Fibroblast of skin of scalp (primary cell): ENCODE measurements around the gene LDLRAD4.

Source experiments
- DNase-seq: peaks from one replicate; pipeline ENCODE4 v3.0.0-alpha.2; 2013

Gene LDLRAD4

GRCh38 chr18:13521418-13521817, 302.9 kb downstream of the LDLRAD4 start:
- no peak for DNase-seq

GRCh38 chr18:13522256-13522655, 303.7 kb downstream of the LDLRAD4 start:
- DNase-seq: no peak

DNA sequence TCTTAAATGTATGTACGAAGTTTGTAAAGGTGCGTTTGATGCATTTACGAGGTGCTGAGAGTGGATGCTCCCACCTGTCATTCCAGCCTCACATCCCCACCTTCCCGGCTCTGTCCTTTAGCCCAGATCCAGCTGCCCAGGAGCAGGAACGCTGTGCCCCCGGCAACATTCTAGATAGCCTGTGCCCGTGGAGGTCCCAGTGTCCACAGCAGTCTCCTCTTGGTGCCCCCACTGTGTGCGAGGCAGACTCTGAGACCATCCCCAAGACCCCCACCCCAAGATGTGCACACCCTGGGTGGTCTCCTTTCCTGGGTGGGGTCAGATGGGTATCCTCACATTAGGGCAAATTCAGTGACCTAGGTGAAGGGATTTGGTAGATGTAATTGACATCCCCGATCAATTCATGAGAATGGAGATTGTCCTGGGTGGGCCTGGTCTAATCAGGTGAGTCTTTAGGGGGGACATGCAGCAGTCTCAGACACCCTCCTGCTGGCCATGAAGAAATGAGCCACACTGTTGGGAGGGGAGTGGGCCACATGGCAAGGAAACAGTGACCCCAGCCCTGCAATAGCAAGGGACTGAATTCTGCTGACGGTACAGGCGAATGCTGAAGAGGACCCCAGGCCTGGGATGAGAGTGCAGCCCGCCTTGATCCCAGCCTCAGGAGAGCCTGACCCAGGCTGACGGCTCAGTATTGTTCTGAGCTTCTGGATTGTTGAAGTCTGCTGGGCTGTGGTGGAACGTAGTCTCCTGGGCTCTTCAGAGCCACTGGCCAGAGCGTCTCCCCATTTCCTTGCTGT, 304.5 kb downstream of the LDLRAD4 start:
- no peak for DNase-seq

GRCh38 chr18:13524054-13524453, 305.5 kb downstream of the LDLRAD4 start:
- DNase-seq: no peak

DNA sequence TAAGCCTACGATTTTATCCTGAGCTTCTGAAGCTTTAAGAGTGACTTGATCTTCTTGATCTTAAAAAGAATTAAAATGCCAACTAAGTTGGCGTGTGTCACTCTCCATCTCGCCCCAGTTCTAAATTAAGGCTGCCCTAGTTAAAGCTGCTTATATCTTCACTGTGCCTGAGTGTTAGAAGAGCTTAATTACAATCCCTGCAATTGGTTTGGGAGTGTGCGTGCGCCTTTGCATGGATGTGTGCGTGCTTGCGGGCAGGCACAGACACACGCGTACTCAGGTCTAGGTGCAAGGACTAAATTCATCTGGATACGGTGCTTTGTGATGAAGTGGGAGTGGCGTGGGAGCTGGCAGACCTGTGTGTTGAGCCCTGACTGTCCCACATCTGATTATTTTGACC, 306.3 kb downstream of the LDLRAD4 start:
- DNase-seq: no peak

- no peak for DNase-seq
Measured at GRCh38 chr18:13525381-13526029, 306.9 kb downstream of the LDLRAD4 start.

DNA sequence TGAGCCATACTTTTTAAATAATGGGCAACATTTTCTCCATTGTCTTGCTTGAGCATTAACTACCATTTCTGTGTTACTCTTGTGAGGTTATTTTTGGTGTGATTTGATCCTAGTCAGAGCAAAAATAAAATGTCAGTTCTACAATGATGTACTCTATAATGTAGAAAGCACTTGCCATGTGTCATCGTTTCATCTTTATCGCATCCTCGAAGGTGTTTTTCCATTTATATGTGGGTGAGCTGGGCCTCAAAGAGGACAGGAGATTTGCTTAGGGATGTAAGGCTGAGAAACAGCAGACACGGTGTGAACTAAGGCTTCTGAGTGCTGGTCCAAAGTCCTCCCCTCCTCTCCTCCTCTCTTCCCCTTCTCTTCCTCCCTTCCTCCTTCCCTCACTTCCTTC, 308.0 kb downstream of the LDLRAD4 start:
- no peak for DNase-seq

DNA sequence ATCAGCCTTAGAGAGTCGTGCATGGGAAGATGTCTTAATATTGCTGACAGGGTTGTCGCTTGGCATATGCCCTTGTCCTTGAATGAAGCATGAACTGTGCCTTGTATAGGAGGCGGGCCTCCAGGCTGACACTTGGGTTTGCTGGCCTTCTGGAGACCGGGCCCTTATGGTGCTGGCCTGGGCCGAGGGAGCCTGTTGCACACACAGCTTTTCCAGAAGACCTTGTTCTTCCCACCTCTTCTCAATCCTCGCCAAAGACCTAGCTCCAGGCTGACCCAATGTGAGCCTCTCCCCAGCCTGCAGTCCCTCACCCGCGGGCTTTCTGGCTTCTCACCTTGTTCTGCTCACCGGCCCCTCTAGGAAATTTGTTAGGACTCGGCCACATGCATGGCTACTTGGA, 308.7 kb downstream of the LDLRAD4 start:
- DNase-seq: no peak

DNA sequence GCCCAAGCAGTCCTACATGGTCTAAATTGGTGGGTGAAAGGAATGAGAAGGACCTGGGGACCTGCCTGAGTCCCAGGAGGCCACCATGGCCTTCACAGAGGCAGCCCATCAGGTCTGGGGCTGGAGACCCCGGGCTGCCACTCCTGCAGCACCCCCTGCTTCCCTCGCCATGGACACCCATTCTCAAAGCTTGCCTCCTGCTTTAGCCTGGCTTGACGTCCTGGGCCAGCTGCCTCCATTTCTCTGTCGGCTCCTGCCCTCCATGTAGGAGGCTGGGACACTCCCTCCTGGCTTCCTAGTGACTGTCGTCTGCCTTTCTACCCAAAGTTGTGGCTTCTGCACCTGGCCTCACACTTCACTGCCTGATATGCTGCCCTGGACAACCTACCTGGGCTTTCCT, 309.2 kb downstream of the LDLRAD4 start:
- no peak for DNase-seq

DNA sequence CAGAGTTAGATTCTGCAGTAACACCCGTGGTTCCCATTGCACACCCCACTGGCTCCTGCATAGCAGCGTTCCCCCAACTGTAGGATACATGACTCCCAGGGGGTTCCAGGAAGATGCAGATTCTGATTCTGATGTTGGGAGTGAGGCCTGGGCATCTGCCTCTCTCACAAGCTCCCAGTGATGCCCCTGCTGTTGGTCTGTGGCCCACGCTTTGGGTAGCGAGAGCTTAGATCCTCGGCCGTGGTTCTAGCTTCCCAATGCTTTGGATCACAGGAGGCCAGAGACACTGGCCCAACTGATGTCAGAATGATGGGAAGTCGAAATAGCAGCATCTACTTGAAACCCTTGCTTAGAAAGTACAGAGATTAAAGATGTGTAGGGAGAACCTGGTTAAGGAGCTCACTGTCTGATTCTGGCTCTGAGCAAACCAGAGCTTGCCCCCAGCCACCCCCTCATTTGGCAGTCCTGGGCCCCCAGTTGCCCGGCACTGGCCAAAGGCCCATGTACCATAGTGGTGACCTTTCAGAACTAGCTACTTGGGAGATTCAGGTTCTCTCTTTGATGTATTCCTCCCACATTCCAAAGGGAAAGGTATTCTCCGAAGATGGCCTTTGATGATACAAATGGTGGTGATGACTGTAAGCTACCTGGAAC, 310.3 kb downstream of the LDLRAD4 start:
- no peak for DNase-seq

DNA sequence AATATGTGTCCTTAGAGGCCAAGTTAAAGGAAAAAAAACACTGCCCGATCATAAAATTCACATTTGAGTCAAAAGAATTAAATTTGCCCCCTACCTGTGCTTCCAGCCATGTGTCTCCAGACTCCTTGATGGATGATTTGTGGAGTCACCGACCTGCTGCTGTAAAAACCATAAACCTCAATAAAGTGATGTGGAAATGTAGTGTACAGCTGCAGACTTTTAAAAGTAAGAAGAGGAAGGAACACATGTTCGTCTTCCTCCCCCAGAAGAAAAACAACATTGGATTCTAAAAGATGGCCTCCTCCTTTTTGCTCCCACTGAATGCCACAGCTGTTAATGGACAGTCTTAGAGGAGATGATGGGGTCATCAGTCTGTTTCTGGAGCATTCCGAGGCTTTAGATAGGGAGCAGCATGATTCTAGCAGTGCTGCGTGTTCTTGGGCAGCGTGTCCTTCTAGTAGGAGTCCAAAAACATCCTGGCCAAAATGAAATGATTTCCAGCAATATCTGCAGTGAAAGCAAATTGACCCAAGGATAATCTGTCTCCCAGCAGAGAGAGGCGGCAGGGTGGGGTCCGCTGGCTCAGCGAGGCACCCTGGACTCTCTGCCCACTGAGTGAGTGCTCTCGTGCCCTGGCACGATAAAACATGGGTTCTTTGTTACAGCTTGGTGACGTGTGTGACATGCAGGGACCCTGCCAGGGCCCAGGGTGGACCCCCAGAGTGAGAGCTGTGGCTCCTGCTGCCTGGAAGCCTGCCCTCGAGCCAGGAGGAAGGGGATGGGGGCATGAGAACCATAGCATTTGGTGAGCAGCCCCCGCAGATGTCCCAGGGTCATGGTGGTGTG, 311.7 kb downstream of the LDLRAD4 start:
- no peak for DNase-seq

DNA sequence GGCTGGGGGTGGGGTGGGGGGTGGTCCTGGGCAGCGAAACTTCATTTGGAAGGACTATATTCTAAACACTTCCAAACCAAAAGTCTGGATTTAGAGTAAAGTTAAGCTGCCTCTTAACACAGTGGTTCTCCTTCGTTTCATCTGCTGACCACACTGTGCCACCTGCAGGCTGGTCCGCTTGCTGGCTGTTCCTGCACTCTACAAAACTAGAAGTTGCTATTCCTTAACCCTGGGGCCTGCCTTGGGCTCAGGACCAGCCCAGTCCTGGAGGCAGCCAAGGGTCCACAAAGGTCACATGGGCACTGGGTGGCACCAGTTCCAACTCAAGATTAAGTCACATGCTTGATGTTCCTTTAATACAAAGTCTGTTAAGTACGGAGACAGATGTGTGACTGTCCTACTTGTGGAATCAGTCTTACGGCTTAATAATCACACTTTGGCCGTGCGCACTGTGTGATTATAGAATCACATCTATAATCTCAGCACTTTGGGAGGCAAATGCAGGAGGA, 312.4 kb downstream of the LDLRAD4 start:
- DNase-seq: peak; percentile 62

DNA sequence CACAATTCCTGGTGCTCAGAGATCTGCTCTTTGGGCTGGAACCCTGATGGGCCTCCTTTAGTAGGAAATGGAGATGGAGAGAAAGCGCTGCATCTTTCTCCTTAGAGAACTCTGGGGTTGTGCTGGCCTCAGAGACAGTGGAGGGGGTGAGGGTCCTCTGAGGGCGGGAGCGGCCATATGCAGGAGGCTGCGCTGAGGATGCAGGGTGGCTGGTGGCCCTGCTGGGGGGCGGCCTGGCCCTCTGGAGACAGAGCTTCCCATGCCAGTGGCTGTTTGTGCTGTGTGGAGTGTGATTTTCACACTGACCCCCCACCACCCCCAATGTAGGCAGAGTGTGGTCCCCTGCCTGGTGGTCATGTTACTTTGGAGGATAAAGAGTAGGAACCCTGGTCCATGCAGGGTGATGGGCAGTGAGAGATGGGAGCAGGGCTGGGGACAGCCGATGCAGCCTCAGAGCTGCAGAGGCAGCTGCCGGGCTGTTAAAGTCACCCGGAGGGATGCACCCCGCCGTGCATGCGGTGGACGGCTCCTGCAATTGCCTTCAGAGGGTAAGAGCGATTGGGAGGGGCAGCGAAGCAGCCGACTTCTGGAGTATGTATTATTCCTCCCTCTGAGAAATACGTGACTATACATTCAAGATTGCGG, 313.2 kb downstream of the LDLRAD4 start:
- DNase-seq: no peak

DNA sequence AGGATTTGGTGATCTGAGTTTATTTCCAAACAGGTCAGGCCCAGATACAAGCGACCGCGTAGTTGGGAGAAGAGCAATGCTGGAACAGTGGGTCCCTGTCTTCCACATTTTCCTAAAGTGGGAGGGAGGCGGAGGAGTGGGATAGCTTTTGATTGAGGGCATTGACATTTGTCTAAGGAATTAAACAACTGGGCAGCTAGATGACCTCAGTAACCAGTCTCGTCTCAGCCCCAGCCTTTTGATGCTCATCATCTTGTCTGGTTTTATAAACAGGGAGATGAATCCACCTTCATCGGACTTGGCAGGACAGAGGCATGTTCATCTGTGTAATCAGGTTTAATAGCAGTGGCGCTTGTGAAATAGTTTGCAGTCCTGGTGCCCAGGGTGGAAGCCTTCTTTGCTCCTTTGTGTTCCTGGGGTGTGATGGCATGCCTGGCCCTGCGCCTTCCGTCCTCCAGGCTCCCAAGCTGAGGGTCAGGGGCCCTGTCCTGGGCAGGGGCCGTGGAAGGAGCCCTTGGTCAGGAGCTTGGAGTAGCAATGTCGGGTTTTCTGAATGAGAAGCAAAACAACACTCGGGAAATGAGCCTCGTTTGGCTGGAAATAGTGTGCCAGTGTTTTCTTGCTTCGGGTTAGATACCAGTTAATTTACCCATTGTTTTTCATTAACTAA, 314.0 kb downstream of the LDLRAD4 start:
- DNase-seq: no peak

DNA sequence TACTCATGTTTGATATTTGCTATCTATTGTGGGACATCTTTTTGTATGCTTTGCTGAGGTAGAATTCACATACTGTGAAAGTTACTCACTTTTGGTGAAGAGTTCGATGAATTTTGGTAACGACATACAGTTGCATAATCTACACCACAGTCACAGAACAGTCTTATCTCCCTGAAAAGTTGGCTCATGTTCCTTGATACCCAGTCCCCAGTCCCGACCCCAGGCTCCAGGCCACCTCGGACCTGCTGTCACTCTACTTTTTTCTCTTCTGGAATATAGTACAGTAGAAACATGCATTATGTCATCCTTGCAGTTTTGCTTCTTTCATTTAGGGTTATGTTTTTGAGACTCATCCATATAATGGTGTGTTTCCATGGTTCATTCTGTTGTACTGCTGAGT, 316.1 kb downstream of the LDLRAD4 start:
- no peak for DNase-seq

GRCh38 chr18:13536578-13536977, 318.0 kb downstream of the LDLRAD4 start:
- no peak for DNase-seq

- no peak for DNase-seq
Measured at GRCh38 chr18:13537022-13537780, 318.6 kb downstream of the LDLRAD4 start.

DNA sequence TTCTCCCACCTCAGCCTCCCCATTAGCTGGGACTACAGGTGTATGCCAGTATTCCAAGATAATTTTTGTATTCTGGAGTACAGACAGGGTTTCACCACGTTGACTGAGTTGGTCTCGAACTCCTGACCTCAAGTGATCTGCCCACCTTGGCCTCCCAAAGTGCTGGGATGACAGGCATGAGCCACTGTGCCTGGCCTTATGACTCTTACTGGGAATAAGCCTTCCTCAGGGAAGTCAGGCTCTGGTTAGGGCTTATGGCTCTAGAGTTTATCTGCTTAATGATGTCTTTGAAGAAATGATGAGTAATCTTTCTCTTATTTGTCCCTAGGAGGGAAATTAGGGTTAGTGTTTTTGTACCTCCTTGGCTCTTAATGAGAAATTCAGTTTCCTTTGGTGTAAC, 320.1 kb downstream of the LDLRAD4 start:
- DNase-seq: no peak

- no peak for DNase-seq
Measured at GRCh38 chr18:13539050-13539449, 320.5 kb downstream of the LDLRAD4 start.

- DNase-seq: no peak
Measured at GRCh38 chr18:13539843-13540476, 321.4 kb downstream of the LDLRAD4 start.
